DOHH2 (cell line): ENCODE results near the gene KMT5C.

Experiments
- CTCF ChIP-seq: fragments of 200-600 bp; sonication (generic); IDR thresholded peaks from one replicate; pipeline ENCODE4 v1.5.1; 2014; ENCODE audit warnings: antibody characterized with exemption, mild to moderate bottlenecking, low read depth, low read length; ENCODE audit not compliant: poor library complexity, severe bottlenecking
- EZH2phosphoT487 ChIP-seq: fragments of 200-600 bp; sonication (generic); IDR thresholded peaks from 2 replicates; pipeline ENCODE4 v1.6.1; 2017; ENCODE audit warnings: borderline replicate concordance, mild to moderate bottlenecking, antibody characterized with exemption, low read length, moderate library complexity, mixed read lengths

GRCh38 chr19:55383279-55384130 is 43.8 kb downstream of the KMT5C start:
- TF ChIP-seq CTCF (no peak), EZH2phosphoT487 (no peak)
